Measurements from ENCODE around the gene IL1RAP. TPM values are rescaled to one million over a fixed set of nuclear protein-coding genes. Genes with fewer than 3 reads are reported as not detected.
A peak's percentile ranks its signal among the peaks of the same experiment; 100 is the strongest.

IL1RAP gene
- total RNA-seq, 2 donors from 2014 or later: 3.4 to 6.3 TPM

GRCh38 chr3:190502946-190503345 lies 10.9 kb upstream of the IL1RAP start:
- Histone ChIP-seq H3K4me3 (no peak overlapping the region), H3K4me1 (peaks cover 0 to 5% of the 10 kb centered on the region in 2 donors), H3K9me3 (no peaks in the 10 kb centered on the region), H3K36me3 (no peaks in the 10 kb centered on the region), H3K27me3 (no peaks in the 10 kb centered on the region), H3K27ac (no peak overlapping the region)
- no peak for DNase-seq (ENCODE audit: low spot score)
- TF ChIP-seq CTCF (IDR thresholded peaks at IDR 0.05): no peak

- no peak for DNase-seq (ENCODE audit: low spot score)
- TF ChIP-seq CTCF (IDR thresholded peaks at IDR 0.05): peak in 1 of 2 donors; percentile 31
- no peaks in the 10 kb centered on the region for H3K4me1 ChIP-seq
- no peak overlapping the region for H3K27ac ChIP-seq
- no peaks in the 10 kb centered on the region for H3K9me3 ChIP-seq
- no peaks in the 10 kb centered on the region for H3K36me3 ChIP-seq
- H3K27me3 ChIP-seq: no peaks in the 10 kb centered on the region
- no peak overlapping the region for H3K4me3 ChIP-seq
These were observed 9.3 kb upstream of the IL1RAP start for GRCh38 chr3:190504354-190505125.

- Histone ChIP-seq H3K4me1 (no peaks in the 10 kb centered on the region), H3K36me3 (no peaks in the 10 kb centered on the region), H3K27ac (no peak overlapping the region), H3K4me3 (no peak overlapping the region), H3K27me3 (no peaks in the 10 kb centered on the region), H3K9me3 (no peaks in the 10 kb centered on the region)
- no peak for TF ChIP-seq CTCF (IDR thresholded peaks at IDR 0.05)
- no peak for DNase-seq (ENCODE audit: low spot score)
These were observed 8.4 kb upstream of the IL1RAP start for GRCh38 chr3:190505381-190506003.

GRCh38 chr3:190506271-190506670 lies 7.6 kb upstream of the IL1RAP start:
- TF ChIP-seq CTCF (IDR thresholded peaks at IDR 0.05): no peak
- DNase-seq (ENCODE audit: low spot score): no peak
- no peaks in the 10 kb centered on the region for H3K9me3 ChIP-seq
- no peak overlapping the region for H3K4me3 ChIP-seq
- H3K27me3 ChIP-seq: no peaks in the 10 kb centered on the region
- no peak overlapping the region for H3K27ac ChIP-seq
- no peaks in the 10 kb centered on the region for H3K4me1 ChIP-seq
- no peaks in the 10 kb centered on the region for H3K36me3 ChIP-seq

- no peak for TF ChIP-seq CTCF (IDR thresholded peaks at IDR 0.05)
- Histone ChIP-seq H3K4me1 (peaks cover 0 to 7% of the 10 kb centered on the region in 2 donors), H3K4me3 (no peak overlapping the region), H3K27ac (no peak overlapping the region), H3K9me3 (no peaks in the 10 kb centered on the region), H3K27me3 (peaks cover 0 to 2% of the 10 kb centered on the region in 2 donors), H3K36me3 (no peaks in the 10 kb centered on the region)
- DNase-seq (ENCODE audit: low spot score): no peak
These were observed 1.2 kb upstream of the IL1RAP start for GRCh38 chr3:190512666-190513065.

Measured in right atrium auricular region (tissue), 2 donors.